Kidney epithelial cell (primary cell): ENCODE results near the gene PDZD8. TPM values are rescaled to one million over a fixed set of nuclear protein-coding genes. Genes with fewer than 3 reads are reported as not detected.

Source experiments
- DNase-seq: peaks from one replicate; pipeline ENCODE4 v3.0.0-alpha.2; 2010; ENCODE audit warnings: low read depth
- H3K27me3 ChIP-seq: 2 replicates; pipeline ENCODE4 v1.6.0; 2011; ENCODE audit warnings: low read length; ENCODE audit not compliant: control insufficient read depth, insufficient read depth
- H3K36me3 ChIP-seq: 2 replicates; pipeline ENCODE4 v1.5.1; 2011; ENCODE audit warnings: low read length; ENCODE audit not compliant: control insufficient read depth, insufficient read depth
- H3K4me3 ChIP-seq: 2 replicates; pipeline ENCODE4 v1.5.1; 2011; ENCODE audit warnings: low read depth, mild to moderate bottlenecking, control low read depth, low read length
- total RNA-seq: library from RNA; depleted of rRNA; stranded (reverse); fragments of >200 nt; gene quantifications from 2 replicates; pipeline ENCODE4 v1.2.3, GENCODE V29; 2015
- TF ChIP-seq, protein P1 (sequence below): IDR thresholded peaks from 2 replicates; pipeline ENCODE4 v1.5.1; 2011; ENCODE audit warnings: mild to moderate bottlenecking, moderate library complexity, low read length, control low read depth, inconsistent platforms; ENCODE audit not compliant: insufficient read depth, poor library complexity, severe bottlenecking

The PDZD8 gene
- total RNA-seq, 1 donor from 2014 or later, result 84.7 TPM

GRCh38 chr10:117411479-117412399 is 36.5 kb upstream of the PDZD8 start:
- TF ChIP-seq, protein P1, sequence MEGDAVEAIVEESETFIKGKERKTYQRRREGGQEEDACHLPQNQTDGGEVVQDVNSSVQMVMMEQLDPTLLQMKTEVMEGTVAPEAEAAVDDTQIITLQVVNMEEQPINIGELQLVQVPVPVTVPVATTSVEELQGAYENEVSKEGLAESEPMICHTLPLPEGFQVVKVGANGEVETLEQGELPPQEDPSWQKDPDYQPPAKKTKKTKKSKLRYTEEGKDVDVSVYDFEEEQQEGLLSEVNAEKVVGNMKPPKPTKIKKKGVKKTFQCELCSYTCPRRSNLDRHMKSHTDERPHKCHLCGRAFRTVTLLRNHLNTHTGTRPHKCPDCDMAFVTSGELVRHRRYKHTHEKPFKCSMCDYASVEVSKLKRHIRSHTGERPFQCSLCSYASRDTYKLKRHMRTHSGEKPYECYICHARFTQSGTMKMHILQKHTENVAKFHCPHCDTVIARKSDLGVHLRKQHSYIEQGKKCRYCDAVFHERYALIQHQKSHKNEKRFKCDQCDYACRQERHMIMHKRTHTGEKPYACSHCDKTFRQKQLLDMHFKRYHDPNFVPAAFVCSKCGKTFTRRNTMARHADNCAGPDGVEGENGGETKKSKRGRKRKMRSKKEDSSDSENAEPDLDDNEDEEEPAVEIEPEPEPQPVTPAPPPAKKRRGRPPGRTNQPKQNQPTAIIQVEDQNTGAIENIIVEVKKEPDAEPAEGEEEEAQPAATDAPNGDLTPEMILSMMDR, result no peak
- Histone ChIP-seq H3K27me3 (no peaks in the 10 kb centered on the region), H3K36me3 (no peaks in the 10 kb centered on the region), H3K4me3 (no peak overlapping the region)
- no peak for DNase-seq

- TF ChIP-seq, protein P1, result no peak
- no peaks in the 10 kb centered on the region for H3K36me3 ChIP-seq
- H3K4me3 ChIP-seq, result no peak overlapping the region
- no peak for DNase-seq
- H3K27me3 ChIP-seq, result no peaks in the 10 kb centered on the region
Observed at GRCh38 chr10:117410557-117410956, 35.3 kb upstream of the PDZD8 start.

GRCh38 chr10:117409549-117410305 is 34.5 kb upstream of the PDZD8 start:
- TF ChIP-seq, protein P1, result no peak
- Histone ChIP-seq H3K36me3 (no peaks in the 10 kb centered on the region), H3K4me3 (no peak overlapping the region), H3K27me3 (no peaks in the 10 kb centered on the region)
- no peak for DNase-seq

- Histone ChIP-seq H3K36me3 (no peaks in the 10 kb centered on the region), H3K27me3 (no peaks in the 10 kb centered on the region), H3K4me3 (no peak overlapping the region)
- no peak for DNase-seq
- TF ChIP-seq, protein P1, result no peak
Observed at GRCh38 chr10:117408436-117409384, 33.5 kb upstream of the PDZD8 start.

DNA sequence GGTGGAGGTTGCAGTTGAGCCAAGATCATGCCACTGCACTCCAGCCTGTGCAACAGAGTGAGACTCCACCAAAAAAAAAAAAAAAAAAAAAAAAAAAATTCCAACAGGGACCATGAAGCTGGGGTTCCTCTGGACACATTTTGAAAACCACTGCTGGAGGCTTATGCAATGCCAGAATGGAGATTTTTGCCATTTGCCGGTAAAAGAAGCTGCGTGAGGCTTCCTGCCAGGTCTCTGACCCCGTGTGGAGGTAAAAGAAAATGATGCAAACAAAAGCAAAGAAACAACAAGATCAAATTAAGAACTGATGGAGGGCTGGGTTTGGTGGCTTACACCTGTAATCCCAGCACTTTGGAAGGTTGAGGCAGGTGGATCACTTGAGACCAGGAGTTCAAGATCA is 30.5 kb upstream of the PDZD8 start:
- no peak for DNase-seq
- no peaks in the 10 kb centered on the region for H3K36me3 ChIP-seq
- no peaks in the 10 kb centered on the region for H3K27me3 ChIP-seq
- TF ChIP-seq, protein P1, result no peak
- H3K4me3 ChIP-seq, result no peak overlapping the region
